OCI-LY1 (cell line): ENCODE measurements around the gene NEK1.
A peak's percentile ranks its signal among the peaks of the same experiment; 100 is the strongest.

Experiments
- H2AFZ ChIP-seq: fragments of 200-600 bp; sonication (generic), shearing (Covaris generic); 2 replicates; pipeline ENCODE4 v1.6.0; 2014; ENCODE audit warnings: antibody characterized with exemption, mild to moderate bottlenecking, low read length
- H3F3A ChIP-seq: fragments of 200-600 bp; sonication (generic), shearing (Covaris generic); 2 replicates; pipeline ENCODE4 v1.6.0; 2014; ENCODE audit warnings: mild to moderate bottlenecking, antibody characterized with exemption, low read length, moderate library complexity; ENCODE audit not compliant: insufficient read depth
- H3K27ac ChIP-seq: fragments of 200-600 bp; sonication (generic); 2 replicates; pipeline ENCODE4 v1.5.1; 2014; ENCODE audit warnings: low read length, mixed run types, mild to moderate bottlenecking, low read depth; ENCODE audit not compliant: poor library complexity, severe bottlenecking
- H3K27me3 ChIP-seq: fragments of 200-600 bp; sonication (generic); 2 replicates; pipeline ENCODE4 v1.6.0; 2014; ENCODE audit warnings: antibody characterized with exemption, mild to moderate bottlenecking, low read length, moderate library complexity; ENCODE audit not compliant: insufficient read depth
- H3K36me3 ChIP-seq: fragments of 200-600 bp; sonication (generic); 2 replicates; pipeline ENCODE4 v1.6.1; 2014; ENCODE audit warnings: mild to moderate bottlenecking, antibody characterized with exemption, low read length, moderate library complexity, mixed read lengths; ENCODE audit not compliant: insufficient read depth
- H3K4me1 ChIP-seq: fragments of 200-600 bp; sonication (generic); 2 replicates; pipeline ENCODE4 v1.5.1; 2014; ENCODE audit warnings: mild to moderate bottlenecking, low read length, moderate library complexity; ENCODE audit not compliant: insufficient read depth, severe bottlenecking
- H3K4me2 ChIP-seq: fragments of 200-600 bp; sonication (generic), shearing (Covaris generic); 2 replicates; pipeline ENCODE4 v1.6.1; 2014; ENCODE audit warnings: low read length
- H3K4me3 ChIP-seq: fragments of 200-600 bp; sonication (generic); 2 replicates; pipeline ENCODE4 v1.5.1; 2014; ENCODE audit warnings: low read length, low read depth, mild to moderate bottlenecking, mixed read lengths; ENCODE audit not compliant: poor library complexity, severe bottlenecking
- H3K79me2 ChIP-seq: fragments of 200-600 bp; shearing (Covaris generic); 2 replicates; pipeline ENCODE4 v1.6.1; 2016; ENCODE audit warnings: mixed run types, low read length, mixed read lengths; ENCODE audit not compliant: insufficient read depth
- H3K9ac ChIP-seq: fragments of 200-600 bp; sonication (generic), shearing (Covaris generic); 2 replicates; pipeline ENCODE4 v1.6.1; 2014; ENCODE audit warnings: mild to moderate bottlenecking, low read length, mixed read lengths
- H3K9me2 ChIP-seq: fragments of 200-600 bp; sonication (generic), shearing (Covaris generic); 2 replicates; pipeline ENCODE4 v1.6.1; 2014; ENCODE audit warnings: low read depth, mild to moderate bottlenecking, low read length, mixed read lengths
- H3K9me3 ChIP-seq: fragments of 200-600 bp; shearing (Covaris generic); 2 replicates; pipeline ENCODE4 v1.6.1; 2014; ENCODE audit warnings: low read length, mixed read lengths
- H4K20me1 ChIP-seq: fragments of 200-600 bp; sonication (generic), shearing (Covaris generic); 2 replicates; pipeline ENCODE4 v1.6.0; 2016; ENCODE audit warnings: mild to moderate bottlenecking, low read length; ENCODE audit not compliant: insufficient read depth
- EZH2 ChIP-seq: fragments of 200-600 bp; sonication (generic), shearing (Covaris generic); IDR thresholded peaks from 2 replicates; pipeline ENCODE4 v1.8.0; 2017; ENCODE audit warnings: borderline replicate concordance, mixed run types, mild to moderate bottlenecking, antibody characterized with exemption, low read length, moderate library complexity, mixed read lengths
- TF ChIP-seq, protein P1 (sequence below): fragments of 200-600 bp; sonication (generic), shearing (Covaris generic); IDR thresholded peaks from 2 replicates; pipeline ENCODE4 v1.5.1; 2017; ENCODE audit warnings: mild to moderate bottlenecking, antibody characterized with exemption, low read length, moderate library complexity, mixed read lengths

Gene NEK1

DNA sequence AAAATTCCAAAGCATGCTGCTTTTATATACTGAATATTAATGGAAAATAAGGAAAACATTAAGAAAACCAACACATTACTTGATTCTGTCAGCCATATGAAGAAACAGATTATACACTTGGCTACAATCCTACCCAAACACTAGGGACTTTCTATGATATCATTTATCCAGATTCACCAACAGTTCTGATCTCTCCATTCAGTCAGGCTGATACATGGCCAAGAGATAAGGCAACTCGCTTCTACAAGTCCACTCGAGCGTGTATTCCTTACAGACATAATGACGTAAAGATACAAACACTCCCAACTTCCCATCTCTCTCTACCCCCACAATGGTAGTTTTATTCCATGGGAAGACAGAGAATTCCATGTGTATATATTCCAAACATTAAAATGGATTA is 44.5 kb downstream of the NEK1 start:
- Histone ChIP-seq H3F3A (no peaks in the 10 kb centered on the region), H3K27ac (no peak overlapping the region), H3K27me3 (no peaks in the 10 kb centered on the region), H3K79me2 (no peaks in the 10 kb centered on the region), H3K4me2 (no peak overlapping the region), H4K20me1 (no peaks in the 10 kb centered on the region), H3K4me3 (no peak overlapping the region), H2AFZ (no peak overlapping the region), H3K9me2 (no peaks in the 10 kb centered on the region), H3K4me1 (no peaks in the 10 kb centered on the region), H3K36me3 (0 out of 2 replicates have a peak, but pooled peaks cover 3% of the 10 kb centered on the region), H3K9ac (no peak overlapping the region), H3K9me3 (no peaks in the 10 kb centered on the region)
- TF ChIP-seq EZH2, result no peak
- TF ChIP-seq, protein P1, sequence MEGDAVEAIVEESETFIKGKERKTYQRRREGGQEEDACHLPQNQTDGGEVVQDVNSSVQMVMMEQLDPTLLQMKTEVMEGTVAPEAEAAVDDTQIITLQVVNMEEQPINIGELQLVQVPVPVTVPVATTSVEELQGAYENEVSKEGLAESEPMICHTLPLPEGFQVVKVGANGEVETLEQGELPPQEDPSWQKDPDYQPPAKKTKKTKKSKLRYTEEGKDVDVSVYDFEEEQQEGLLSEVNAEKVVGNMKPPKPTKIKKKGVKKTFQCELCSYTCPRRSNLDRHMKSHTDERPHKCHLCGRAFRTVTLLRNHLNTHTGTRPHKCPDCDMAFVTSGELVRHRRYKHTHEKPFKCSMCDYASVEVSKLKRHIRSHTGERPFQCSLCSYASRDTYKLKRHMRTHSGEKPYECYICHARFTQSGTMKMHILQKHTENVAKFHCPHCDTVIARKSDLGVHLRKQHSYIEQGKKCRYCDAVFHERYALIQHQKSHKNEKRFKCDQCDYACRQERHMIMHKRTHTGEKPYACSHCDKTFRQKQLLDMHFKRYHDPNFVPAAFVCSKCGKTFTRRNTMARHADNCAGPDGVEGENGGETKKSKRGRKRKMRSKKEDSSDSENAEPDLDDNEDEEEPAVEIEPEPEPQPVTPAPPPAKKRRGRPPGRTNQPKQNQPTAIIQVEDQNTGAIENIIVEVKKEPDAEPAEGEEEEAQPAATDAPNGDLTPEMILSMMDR, result no peak

DNA sequence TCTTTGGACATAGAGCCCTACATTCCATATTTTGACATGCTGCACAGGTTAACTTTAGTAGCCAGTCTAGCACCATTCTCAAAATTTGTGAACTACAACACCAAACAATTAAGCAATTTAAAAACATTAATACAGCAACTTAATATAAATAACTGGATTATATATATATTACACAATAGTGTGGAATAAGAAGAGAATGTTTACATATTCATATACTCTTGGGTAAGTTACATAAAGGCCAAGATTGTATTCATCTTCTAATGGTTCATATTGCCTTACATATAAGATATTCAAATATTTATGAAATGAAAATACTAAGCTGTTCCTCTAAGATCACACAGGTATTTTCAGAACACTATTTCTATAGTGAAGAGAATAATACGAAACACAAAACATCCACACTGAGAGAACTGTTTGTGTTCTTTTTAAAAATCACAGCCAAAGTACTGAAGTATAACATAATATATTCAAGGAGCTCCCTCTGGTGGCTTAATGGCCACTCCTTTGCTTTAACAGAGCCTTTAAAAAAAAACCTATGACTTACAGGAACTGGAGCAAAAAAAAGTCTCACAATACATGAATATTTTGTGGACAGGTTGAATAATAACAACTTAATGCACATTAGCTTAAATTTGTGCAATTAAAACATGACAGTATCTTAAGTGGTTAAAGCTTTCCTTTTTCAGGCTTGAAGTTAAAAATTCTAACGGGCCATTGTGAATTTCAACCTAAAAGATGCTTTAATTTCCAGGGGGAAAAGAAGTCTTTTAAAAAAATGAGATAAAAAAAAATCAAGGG is 46.2 kb downstream of the NEK1 start:
- TF ChIP-seq EZH2, result no peak
- TF ChIP-seq, protein P1, result peak; percentile 74
- no peak overlapping the region for H3K4me3 ChIP-seq

DNA sequence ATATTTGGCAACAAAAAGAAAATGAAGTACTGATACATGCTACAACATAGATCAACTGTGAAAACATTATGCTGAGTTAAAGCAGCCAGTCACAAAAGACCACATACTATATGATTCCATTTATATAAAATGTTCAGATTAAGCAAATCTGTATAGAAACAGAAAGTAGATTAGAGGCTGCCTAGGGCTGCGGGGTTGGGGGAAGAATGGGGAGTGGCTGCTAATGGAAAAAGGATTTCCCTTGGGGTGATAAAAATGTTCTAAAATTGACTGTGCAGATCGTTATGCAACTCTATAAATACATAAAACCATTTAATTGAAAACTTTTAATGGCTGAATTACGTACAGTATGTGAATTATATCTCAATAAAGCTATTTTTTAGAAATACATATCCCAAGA is 46.8 kb downstream of the NEK1 start:
- no peaks in the 10 kb centered on the region for H4K20me1 ChIP-seq
- no peaks in the 10 kb centered on the region for H3K9me3 ChIP-seq
- no peak overlapping the region for H3K4me2 ChIP-seq
- no peaks in the 10 kb centered on the region for H3K36me3 ChIP-seq
- H3K27ac ChIP-seq, result no peak overlapping the region
- H3K79me2 ChIP-seq, result no peaks in the 10 kb centered on the region
- no peak for TF ChIP-seq EZH2
- TF ChIP-seq, protein P1, result no peak
- H3K9me2 ChIP-seq, result no peaks in the 10 kb centered on the region
- H3K4me1 ChIP-seq, result no peaks in the 10 kb centered on the region
- H3K4me3 ChIP-seq, result no peak overlapping the region
- H3F3A ChIP-seq, result no peaks in the 10 kb centered on the region
- no peak overlapping the region for H2AFZ ChIP-seq
- no peaks in the 10 kb centered on the region for H3K27me3 ChIP-seq
- H3K9ac ChIP-seq, result no peak overlapping the region

More for the DNA sequence above, 46.2 kb downstream of the NEK1 start:
- Histone ChIP-seq H4K20me1 (no peaks in the 10 kb centered on the region), H3K9me2 (no peaks in the 10 kb centered on the region), H3K9ac (no peak overlapping the region), H3K9me3 (no peaks in the 10 kb centered on the region), H3K27ac (no peak overlapping the region), H3K4me2 (no peak overlapping the region), H3K27me3 (no peaks in the 10 kb centered on the region), H3K4me1 (no peaks in the 10 kb centered on the region), H2AFZ (no peak overlapping the region), H3K79me2 (no peaks in the 10 kb centered on the region), H3K36me3 (0 out of 2 replicates have a peak, but pooled peaks cover under 1% of the 10 kb centered on the region), H3F3A (no peaks in the 10 kb centered on the region)
